Measurements from ENCODE around the gene RADIL. TPM values are rescaled to one million over a fixed set of nuclear protein-coding genes. Genes with fewer than 3 reads are reported as not detected.

RADIL gene
- total and polyA plus RNA-seq, 2 donors (not counting 1 experiment from before 2014, with no cell fraction given): not detected

GRCh38 chr7:4814433-4814832 is 69.1 kb downstream of the RADIL start:
- DNase-seq (no peak), ATAC-seq (ENCODE audit: low read depth) (no peak)
- intact Hi-C loops (cut with micrococcal nuclease): no loop called here
- 12% methylated on average over 12 of the region's 14 CpGs for WGBS (ENCODE audit: insufficient coverage)
- Histone ChIP-seq H3K27me3 (replicated peaks in 1 of 4; ENCODE audit: control extremely low read depth in 1 of 4, control insufficient read depth in 3 of 4, insufficient read depth in 4 of 4, low read length in 3 of 4) (peaks cover 0 to 51% (median 9%) of the 10 kb centered on the region in 4 experiments), H3K27ac (ENCODE audit: low read length in 2 of 2) (no peak overlapping the region), H2AFZ (ENCODE audit: insufficient read depth, low read depth, low read length, poor library complexity, severe bottlenecking) (no peak overlapping the region), H4K20me1 (ENCODE audit: control insufficient read depth, insufficient read depth, low read length, poor library complexity, severe bottlenecking) (no peaks in the 10 kb centered on the region), H3K79me2 (ENCODE audit: control insufficient read depth, insufficient read depth, low read length) (no peaks in the 10 kb centered on the region), H3K4me3 (ENCODE audit: control extremely low read depth in 1 of 5, extremely low read depth in 1 of 5, insufficient read depth in 1 of 5, low read depth in 2 of 5, low read length in 4 of 5) (no peak overlapping the region), H3K9me3 (ENCODE audit: control extremely low read depth in 1 of 3, control insufficient read depth in 2 of 3, insufficient read depth in 1 of 3, low read length in 2 of 3) (peaks cover 0 to 22% (median 2%) of the 10 kb centered on the region in 3 donors), H3K4me1 (ENCODE audit: control insufficient read depth in 2 of 2, insufficient read depth in 2 of 2, low read length in 2 of 2) (peaks cover 6 to 9% of the 10 kb centered on the region in 2 donors), H3K36me3 (replicated peaks in 1 of 2; ENCODE audit: control extremely low read depth in 1 of 2, control insufficient read depth in 1 of 2, extremely low read depth in 1 of 2, insufficient read depth in 2 of 2, low read length in 1 of 2) (no peaks in the 10 kb centered on the region), H3K9ac (ENCODE audit: low read length) (no peak overlapping the region), H3K4me2 (replicated peaks; ENCODE audit: low read depth, low read length, poor library complexity, severe bottlenecking) (no peak overlapping the region)
- peaks cover 6% of the 10 kb centered on the region for H3K4me1 Mint-ChIP-seq
- H3K27me3 Mint-ChIP-seq: peaks cover 25% of the 10 kb centered on the region
- H3K4me3 Mint-ChIP-seq: no peak overlapping the region
- no peak for TF ChIP-seq EZH2 (IDR thresholded peaks at IDR 0.05; ENCODE audit: borderline replicate concordance, insufficient read depth, low read depth, low read length, poor library complexity, severe bottlenecking)
- TF ChIP-seq CTCF (IDR thresholded peaks at IDR 0.05): no peak
- POLR2A ChIA-PET: no interaction called here
- no peaks in the 10 kb centered on the region for H3K9me3 Mint-ChIP-seq (ENCODE audit: insufficient read depth)
- CTCF ChIA-PET: interaction anchor here (1.7 kb wide), 1 partner anchor 16 kb away, joined by 5 read pairs; no protein-coding TSS in a partner anchor
- no peak overlapping the region for H3K27ac Mint-ChIP-seq

GRCh38 chr7:4809666-4810065 is 73.8 kb downstream of the RADIL start:
- 37% methylated on average over 11 of the region's 14 CpGs for WGBS (ENCODE audit: insufficient coverage)
- Histone ChIP-seq H3K4me1 (ENCODE audit: control insufficient read depth in 2 of 2, insufficient read depth in 2 of 2, low read length in 2 of 2) (peaks cover 12 to 15% of the 10 kb centered on the region in 2 donors), H3K4me2 (replicated peaks; ENCODE audit: low read depth, low read length, poor library complexity, severe bottlenecking) (peak overlapping the region; percentile 92), H3K36me3 (replicated peaks in 1 of 2; ENCODE audit: control extremely low read depth in 1 of 2, control insufficient read depth in 1 of 2, extremely low read depth in 1 of 2, insufficient read depth in 2 of 2, low read length in 1 of 2) (no peaks in the 10 kb centered on the region), H3K4me3 (ENCODE audit: control extremely low read depth in 1 of 5, extremely low read depth in 1 of 5, insufficient read depth in 1 of 5, low read depth in 2 of 5, low read length in 4 of 5) (peak overlapping the region in 4 of 5 experiments; percentile 32 to 59 (median 49)), H3K9me3 (ENCODE audit: control extremely low read depth in 1 of 3, control insufficient read depth in 2 of 3, insufficient read depth in 1 of 3, low read length in 2 of 3) (peaks cover 0 to 17% (median 2%) of the 10 kb centered on the region in 3 donors), H4K20me1 (ENCODE audit: control insufficient read depth, insufficient read depth, low read length, poor library complexity, severe bottlenecking) (no peaks in the 10 kb centered on the region), H3K27me3 (replicated peaks in 1 of 4; ENCODE audit: control extremely low read depth in 1 of 4, control insufficient read depth in 3 of 4, insufficient read depth in 4 of 4, low read length in 3 of 4) (peaks cover 0 to 40% (median 8%) of the 10 kb centered on the region in 4 experiments), H3K9ac (ENCODE audit: low read length) (peak overlapping the region; percentile 62), H3K79me2 (ENCODE audit: control insufficient read depth, insufficient read depth, low read length) (no peaks in the 10 kb centered on the region), H2AFZ (ENCODE audit: insufficient read depth, low read depth, low read length, poor library complexity, severe bottlenecking) (peak overlapping the region; percentile 84), H3K27ac (ENCODE audit: low read length in 2 of 2) (no peak overlapping the region)
- Mint-ChIP-seq H3K9me3 (ENCODE audit: insufficient read depth) (no peaks in the 10 kb centered on the region), H3K27me3 (peaks cover 26% of the 10 kb centered on the region), H3K4me3 (peak overlapping the region; percentile 86), H3K27ac (no peak overlapping the region), H3K4me1 (peaks cover 11% of the 10 kb centered on the region)
- CTCF ChIA-PET: interaction anchor here (0.6 to 0.8 kb wide), 2 partner anchors 10 to 194 kb away, joined by 3 read pairs; no protein-coding TSS in a partner anchor
- DNase-seq (no peak), ATAC-seq (ENCODE audit: low read depth) (no peak)
- intact Hi-C loops (cut with micrococcal nuclease): no loop called here
- POLR2A ChIA-PET: interaction anchor here (0.5 kb wide), 1 partner anchor 307 kb away, joined by 3 read pairs; no protein-coding TSS in a partner anchor
- no peak for TF ChIP-seq EZH2 (IDR thresholded peaks at IDR 0.05; ENCODE audit: borderline replicate concordance, insufficient read depth, low read depth, low read length, poor library complexity, severe bottlenecking)
- no peak for TF ChIP-seq CTCF (IDR thresholded peaks at IDR 0.05)
